IMR-90 (cell line): ENCODE measurements around the gene STAT5B. TPM values are rescaled to one million over a fixed set of nuclear protein-coding genes. Genes with fewer than 3 reads are reported as not detected.

Source experiments
- ATAC-seq: fragments of 200-7000 bp; cut with Tn5 transposase; 2 replicates; pipeline ENCODE4 v1.9.1; 2020; ENCODE audit warnings: low read depth, mild to moderate bottlenecking, moderate library complexity
- BruUV-seq: library from RNA; stranded (reverse); fragments of 400-500 nt; replicated peaks from 2 replicates; lab custom pipeline; 2021; lab: Mats Ljungman, UMichigan
- CTCF ChIA-PET: fragments of 300-600 bp; formaldehyde crosslinking; extraction: SDS; loops from one replicate; lab custom pipeline; 2021; ENCODE audit warnings: antibody characterized with exemption; lab: Yijun Ruan, JAX
- POLR2A ChIA-PET: fragments of 300-600 bp; sonication (Branson Sonifier 250); formaldehyde crosslinking; loops from one replicate; lab custom pipeline; 2022; ENCODE audit warnings: antibody characterized with exemption; ENCODE audit not compliant: unreplicated experiment; lab: Charles Lee
- DNase-seq: peaks from one replicate; pipeline ENCODE4 v3.0.0; 2013
- H2AFZ ChIP-seq: replicated peaks from 2 replicates; pipeline ENCODE3; 2013; ENCODE audit warnings: low read length, mild to moderate bottlenecking; ENCODE audit not compliant: poor library complexity
- H2AK5ac ChIP-seq: 2 replicates; pipeline ENCODE4 v1.6.1; 2013; ENCODE audit warnings: low read depth, low read length, inconsistent platforms
- H2AK9ac ChIP-seq: replicated peaks from 2 replicates; pipeline ENCODE3; 2013; ENCODE audit warnings: mild to moderate bottlenecking, low read depth, low read length, moderate library complexity; ENCODE audit not compliant: poor library complexity
- H2BK120ac ChIP-seq: 2 replicates; pipeline ENCODE4 v1.6.1; 2013; ENCODE audit warnings: low read depth, low read length, inconsistent platforms
- H2BK15ac ChIP-seq: 3 replicates; pipeline ENCODE4 v1.6.1; 2013; ENCODE audit warnings: low read depth, low read length, inconsistent platforms
- H2BK20ac ChIP-seq: 2 replicates; pipeline ENCODE4 v1.6.1; 2013; ENCODE audit warnings: low read depth, mild to moderate bottlenecking, inconsistent platforms, low read length, moderate library complexity
- H2BK5ac ChIP-seq: 2 replicates; pipeline ENCODE4 v1.6.1; 2013; ENCODE audit warnings: mild to moderate bottlenecking, low read depth, low read length, inconsistent platforms; ENCODE audit not compliant: poor library complexity, severe bottlenecking
- H3K14ac ChIP-seq: replicated peaks from 2 replicates; pipeline ENCODE4 v1.6.1; 2013; ENCODE audit warnings: low read depth, low read length, inconsistent platforms
- H3K18ac ChIP-seq: 2 replicates; pipeline ENCODE4 v1.6.1; 2013; ENCODE audit warnings: low read depth, low read length, control low read depth
- H3K23ac ChIP-seq: 2 replicates; pipeline ENCODE4 v1.6.1; 2013; ENCODE audit warnings: low read depth, low read length, inconsistent platforms
- H3K27ac ChIP-seq: 2 replicates; pipeline ENCODE4 v1.5.1; 2013; ENCODE audit warnings: mild to moderate bottlenecking, control low read depth, low read length; ENCODE audit not compliant: insufficient read depth
- H3K27me3 ChIP-seq: 2 replicates; pipeline ENCODE4 v1.6.1; 2013; ENCODE audit warnings: low read length; ENCODE audit not compliant: control insufficient read depth, insufficient read depth
- H3K36me3 ChIP-seq: 2 replicates; pipeline ENCODE4 v1.6.1; 2013; ENCODE audit warnings: low read length, mixed read lengths; ENCODE audit not compliant: control insufficient read depth, insufficient read depth
- H3K4ac ChIP-seq: 2 replicates; pipeline ENCODE4 v1.6.1; 2013; ENCODE audit warnings: low read depth, low read length, inconsistent platforms
- H3K4me1 ChIP-seq: 2 replicates; pipeline ENCODE4 v1.6.1; 2013; ENCODE audit warnings: low read length, mixed read lengths; ENCODE audit not compliant: control insufficient read depth, insufficient read depth
- H3K4me2 ChIP-seq: 2 replicates; pipeline ENCODE4 v1.6.1; 2013; ENCODE audit warnings: low read depth, mild to moderate bottlenecking, control low read depth, low read length, moderate library complexity
- H3K4me3 ChIP-seq: 2 replicates; pipeline ENCODE4 v1.5.1; 2013; ENCODE audit warnings: low read depth, mild to moderate bottlenecking, control low read depth, low read length, moderate library complexity; ENCODE audit not compliant: insufficient read depth
- H3K56ac ChIP-seq: 2 replicates; pipeline ENCODE4 v1.6.1; 2013; ENCODE audit warnings: low read length, inconsistent platforms; ENCODE audit not compliant: insufficient read depth; ENCODE audit errors: extremely low read depth
- H3K79me1 ChIP-seq, 2 experiments: 2 replicates each; pipeline ENCODE4 v1.6.1; 2013; ENCODE audit warnings: low read length in 2 of 2, inconsistent platforms in 1 of 2, low read depth in 1 of 2
- H3K9ac ChIP-seq: 2 replicates; pipeline ENCODE4 v1.6.1; 2013; ENCODE audit warnings: low read depth, low read length, control low read depth
- H3K9me1 ChIP-seq: 2 replicates; pipeline ENCODE4 v1.6.1; 2013; ENCODE audit warnings: low read length, inconsistent platforms; ENCODE audit not compliant: insufficient read depth
- H3K9me3 ChIP-seq: 2 replicates; pipeline ENCODE4 v1.6.1; 2013; ENCODE audit warnings: low read length; ENCODE audit not compliant: control insufficient read depth, insufficient read depth
- H4K20me1 ChIP-seq: 2 replicates; pipeline ENCODE4 v1.6.1; 2013; ENCODE audit warnings: low read length, inconsistent platforms; ENCODE audit not compliant: insufficient read depth
- H4K5ac ChIP-seq: 2 replicates; pipeline ENCODE4 v1.6.1; 2013; ENCODE audit warnings: mild to moderate bottlenecking, low read depth, low read length, control low read depth
- H4K8ac ChIP-seq, 2 experiments: 2 replicates each; pipeline ENCODE4 v1.6.1; 2013; ENCODE audit warnings: low read depth in 2 of 2, low read length in 2 of 2, control low read depth in 1 of 2, inconsistent platforms in 1 of 2
- H4K91ac ChIP-seq: 2 replicates; pipeline ENCODE4 v1.6.1; 2013; ENCODE audit warnings: low read depth, low read length, inconsistent platforms; ENCODE audit not compliant: insufficient read depth
- MAFK ChIP-seq: IDR thresholded peaks from 2 replicates; pipeline ENCODE4 v1.6.1; 2012; ENCODE audit warnings: low read depth, low read length, improper control_type of control experiment
- MAZ ChIP-seq: IDR thresholded peaks from 2 replicates; pipeline ENCODE4 v1.6.1; 2012; ENCODE audit warnings: low read depth, mild to moderate bottlenecking, low read length, improper control_type of control experiment, moderate library complexity, borderline replicate concordance
- WGBS, 2 experiments: methylation state at CpG; one replicate each; pipeline versions ENCODE4 v1.1.5 to v1.1.7; 2013; ENCODE audit warnings: missing lambda C conversion rate in 2 of 2; ENCODE audit not compliant: insufficient read length in 1 of 2; ENCODE audit errors: extremely low coverage in 2 of 2; 5-methylcytosine and 5-hydroxymethylcytosine counted together
- dilution Hi-C: fragments of 300-500 bp; cut with HindIII; formaldehyde crosslinking; loops from one replicate; pipeline ENCODE4 v1.14.3; 2018; ENCODE audit warnings: low sequenced_read_pairs; ENCODE audit not compliant: unreplicated experiment
- in situ Hi-C: fragments of 300-500 bp; cut with MboI; formaldehyde crosslinking; loops from 3 replicates; pipeline ENCODE4 v1.14.3; 2019; ENCODE audit warnings: low sequenced_read_pairs, inconsistent platforms, mixed read lengths
- intact Hi-C: fragments of 100-400 bp; cut with micrococcal nuclease; formaldehyde crosslinking; loops from 2 replicates; pipeline ENCODE4 v1.10.0; 2022
- polyA plus RNA-seq, 3 experiments: library from polyadenylated mRNA; depleted of rRNA; stranded (reverse); fragments of >200 nt; gene quantifications; 2 replicates each; pipeline ENCODE4 v1.2.3, GENCODE V29; 2012; ENCODE audit warnings: low replicate concordance in 1 of 3
- total RNA-seq: library from RNA; depleted of rRNA; stranded (reverse); fragments of >200 nt; gene quantifications from 2 replicates; pipeline ENCODE4 v1.2.3, GENCODE V29; 2012

Gene STAT5B
- total and polyA plus RNA-seq, 2 of the 4 experiments (the other 2 are of a cell fraction), result 24.4 to 29.6 TPM

DNA sequence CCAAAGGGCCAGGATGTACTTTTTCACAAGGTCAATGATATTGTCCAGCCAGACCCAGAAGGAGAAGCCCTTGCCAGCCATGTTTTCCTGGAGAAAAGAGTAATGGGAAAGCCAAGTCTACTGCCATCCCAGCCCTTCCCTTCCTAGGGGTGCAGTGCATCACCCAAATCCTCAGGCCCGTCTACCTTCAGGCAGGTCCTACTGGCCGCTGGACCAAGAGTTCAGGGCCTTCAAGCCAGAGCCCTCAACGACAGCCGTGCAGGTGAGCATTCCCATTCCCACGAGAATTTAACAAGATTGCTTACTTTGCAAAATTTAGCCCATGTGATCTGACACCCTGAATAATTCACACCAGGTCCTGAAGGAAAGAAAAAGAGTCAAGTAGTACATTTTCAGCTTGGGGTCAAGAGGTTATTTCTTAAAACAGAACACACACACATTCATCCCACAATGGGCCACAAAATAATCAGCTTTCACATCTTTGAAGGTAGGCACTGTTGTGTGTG, 47.1 kb upstream of the STAT5B start:
- Histone ChIP-seq H3K9me3 (no peaks in the 10 kb centered on the region), H3K27ac (no peak overlapping the region), H3K27me3 (no peaks in the 10 kb centered on the region), H3K4ac (peak overlapping the region; percentile 49; the same call in 1 of the 2 replicates), H2AFZ (peak overlapping the region; percentile 4), H2AK9ac (peak overlapping the region; percentile 21), H3K36me3 (peaks cover 56% of the 10 kb centered on the region), H3K14ac (no peak overlapping the region), H4K8ac (peak overlapping the region in 1 of 2 experiments; percentile 12; a peak in 1 of 4 replicates), H3K56ac (no peak overlapping the region), H3K18ac (no peak overlapping the region), H3K4me3 (no peak overlapping the region), H3K9ac (no peak overlapping the region), H3K9me1 (peaks cover 25% of the 10 kb centered on the region), H3K4me2 (no peak overlapping the region), H2AK5ac (peak overlapping the region; percentile 78), H2BK15ac (0 out of 3 replicates have a peak overlapping the region, but pooled peaks have one; percentile 57), H2BK120ac (peak overlapping the region; percentile 8; the same call in 1 of the 2 replicates), H4K91ac (no peak overlapping the region; the same call in 1 of the 2 replicates), H2BK5ac (no peak overlapping the region), H3K4me1 (peaks cover 13% of the 10 kb centered on the region), H4K5ac (no peak overlapping the region), H3K79me1 (peaks cover 22 to 68% of the 10 kb centered on the region in 2 experiments; a peak in 3 of 4 replicates), H2BK20ac (no peak overlapping the region), H3K23ac (no peak overlapping the region), H4K20me1 (peaks cover 18% of the 10 kb centered on the region; the same call in 1 of the 2 replicates)
- ATAC-seq, result no peak
- POLR2A ChIA-PET, result no interaction called here
- dilution Hi-C loops (no loop called here), in situ Hi-C loops (loop anchor here (5.0 kb wide), 2 partner anchors 79 to 199 kb away; no protein-coding TSS in a partner anchor), intact Hi-C loops (loop anchor here (2.0 to 5.0 kb wide), 2 partner anchors 99 to 193 kb away; partner anchors contain the start of gene CAVIN1)
- CTCF ChIA-PET, result interaction anchor here (1.0 to 1.4 kb wide), 4 partner anchors 22 to 207 kb away, joined by 3 to 4 read pairs (median 4); no protein-coding TSS in a partner anchor
- no peak for DNase-seq
- no TSS peak for BruUV-seq
- peak; percentile 91 for TF ChIP-seq MAFK
- no peak for TF ChIP-seq MAZ
- 80% methylated on average over 1 of the region's 5 CpGs; no CpG with 5 or more reads in 1 of the 2 experiments for WGBS, 2 experiments
